Astrocyte (in vitro differentiated cells and primary cell): Measurements from ENCODE around the gene YIPF6.

Experiments used
- EZH2 ChIP-seq: IDR thresholded peaks from 2 replicates; pipeline ENCODE4 v1.6.1; 2012; ENCODE audit warnings: mild to moderate bottlenecking, low read length, inconsistent platforms; ENCODE audit not compliant: insufficient read depth
- TF ChIP-seq, protein P1 (sequence below): IDR thresholded peaks from 2 replicates; pipeline ENCODE4 v1.5.1; 2011; ENCODE audit warnings: low read depth, mild to moderate bottlenecking, inconsistent platforms, low read length, moderate library complexity; ENCODE audit not compliant: insufficient read depth

- TF ChIP-seq, protein P1, sequence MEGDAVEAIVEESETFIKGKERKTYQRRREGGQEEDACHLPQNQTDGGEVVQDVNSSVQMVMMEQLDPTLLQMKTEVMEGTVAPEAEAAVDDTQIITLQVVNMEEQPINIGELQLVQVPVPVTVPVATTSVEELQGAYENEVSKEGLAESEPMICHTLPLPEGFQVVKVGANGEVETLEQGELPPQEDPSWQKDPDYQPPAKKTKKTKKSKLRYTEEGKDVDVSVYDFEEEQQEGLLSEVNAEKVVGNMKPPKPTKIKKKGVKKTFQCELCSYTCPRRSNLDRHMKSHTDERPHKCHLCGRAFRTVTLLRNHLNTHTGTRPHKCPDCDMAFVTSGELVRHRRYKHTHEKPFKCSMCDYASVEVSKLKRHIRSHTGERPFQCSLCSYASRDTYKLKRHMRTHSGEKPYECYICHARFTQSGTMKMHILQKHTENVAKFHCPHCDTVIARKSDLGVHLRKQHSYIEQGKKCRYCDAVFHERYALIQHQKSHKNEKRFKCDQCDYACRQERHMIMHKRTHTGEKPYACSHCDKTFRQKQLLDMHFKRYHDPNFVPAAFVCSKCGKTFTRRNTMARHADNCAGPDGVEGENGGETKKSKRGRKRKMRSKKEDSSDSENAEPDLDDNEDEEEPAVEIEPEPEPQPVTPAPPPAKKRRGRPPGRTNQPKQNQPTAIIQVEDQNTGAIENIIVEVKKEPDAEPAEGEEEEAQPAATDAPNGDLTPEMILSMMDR = no peak
- no peak for TF ChIP-seq EZH2
Measured at GRCh38 chrX:68570598-68570997, 71.7 kb downstream of the YIPF6 start.
